SK-N-DZ (cell line): ENCODE measurements around the gene ZBTB7C.

ENCODE experiments used
- DNase-seq: peaks from one replicate; pipeline ENCODE4 v3.0.0-alpha.2; 2015; ENCODE audit warnings: low spot score

ZBTB7C gene

GRCh38 chr18:48024881-48025660 is 384.1 kb downstream of the ZBTB7C start:
- no peak for DNase-seq

- DNase-seq, result no peak
These were observed 385.1 kb downstream of the ZBTB7C start for GRCh38 chr18:48024009-48024512.

GRCh38 chr18:48023334-48024008 is 385.7 kb downstream of the ZBTB7C start:
- DNase-seq, result peak; percentile 23

DNA sequence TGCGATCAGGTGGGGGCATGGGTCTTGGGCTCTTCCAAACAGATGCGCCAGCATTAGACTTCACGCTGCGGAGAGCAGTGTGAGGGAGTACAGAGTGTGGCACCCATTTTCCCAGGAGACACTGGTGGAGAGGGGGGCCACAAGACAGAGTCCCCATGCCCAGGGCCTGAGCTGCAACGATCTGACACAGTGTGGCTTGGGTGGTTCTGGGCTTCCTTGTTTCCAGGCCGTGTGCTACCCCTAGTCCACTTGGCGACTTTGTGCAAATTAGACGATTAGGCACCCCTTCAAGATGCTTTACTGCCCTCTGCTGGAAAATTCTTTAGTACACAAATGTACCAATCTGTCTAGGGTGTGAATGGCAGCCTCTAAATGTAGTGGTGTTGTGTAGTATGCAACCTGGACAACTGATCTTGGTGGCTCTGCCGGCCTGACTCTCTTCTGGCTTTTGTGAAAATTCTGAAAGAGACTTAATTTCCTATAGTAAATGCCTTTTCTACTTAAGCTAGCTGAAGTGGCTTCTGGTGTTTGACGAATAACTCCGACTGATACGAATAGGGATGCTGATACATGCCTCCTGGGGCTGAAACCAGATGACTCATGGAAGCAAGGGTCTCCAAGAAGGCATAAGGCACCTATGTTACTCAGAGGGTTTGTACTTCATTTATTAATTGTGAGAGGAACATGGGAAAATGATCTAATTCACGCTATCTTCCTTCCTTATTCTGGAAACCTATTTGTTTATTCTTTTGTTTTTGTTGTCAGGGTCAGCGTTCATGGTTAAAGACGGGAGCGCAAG is 386.5 kb downstream of the ZBTB7C start:
- DNase-seq, result peak; percentile 36

DNA sequence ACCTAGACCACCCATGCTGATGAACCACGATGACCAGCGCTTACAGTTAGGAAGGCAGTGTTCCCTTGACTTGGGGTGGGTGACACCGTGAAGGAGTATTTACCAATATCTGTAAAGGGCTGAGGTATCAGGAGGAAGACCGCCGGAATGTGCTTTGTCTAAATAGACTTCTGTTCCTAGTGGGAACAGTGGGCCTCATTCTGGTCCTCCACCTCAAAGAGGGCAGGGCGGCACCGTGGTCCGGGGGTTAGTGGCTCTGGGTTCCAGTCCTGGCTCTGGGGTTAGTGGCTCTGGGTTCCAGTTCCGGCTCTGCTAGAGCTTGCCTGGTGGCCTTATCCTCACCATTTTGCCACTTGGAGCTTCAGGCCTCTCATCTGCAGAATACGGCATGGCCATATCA is 387.2 kb downstream of the ZBTB7C start:
- no peak for DNase-seq

DNA sequence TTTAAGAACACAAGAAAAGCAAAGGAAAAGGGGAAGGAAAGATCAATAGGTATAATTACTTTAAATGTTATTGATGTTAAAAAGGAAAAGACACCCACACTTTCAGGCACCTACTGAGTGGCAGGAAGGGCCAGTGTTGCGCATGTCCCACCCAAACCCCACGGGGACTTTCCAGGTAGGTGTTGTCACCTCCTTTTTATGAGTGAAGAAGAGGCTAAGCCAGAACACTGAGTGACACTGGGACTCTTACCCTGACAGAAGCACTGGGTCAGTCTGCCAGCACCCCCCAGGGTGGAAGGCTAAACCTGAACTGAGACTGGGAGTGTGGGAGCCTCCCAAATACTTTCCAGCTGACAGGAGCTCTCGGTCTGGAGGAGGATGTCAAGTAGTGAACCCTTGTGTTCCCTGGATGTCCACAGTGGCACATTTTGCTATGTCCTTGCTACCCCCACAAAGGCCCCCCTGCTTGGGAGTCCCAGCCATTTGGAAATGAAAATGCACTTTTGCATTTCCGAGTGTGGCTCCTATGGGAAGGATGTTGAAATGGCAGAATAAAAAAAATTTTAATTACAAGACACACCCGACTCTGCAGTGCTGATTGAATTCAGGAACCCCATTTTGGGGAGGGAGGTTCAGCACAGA is 387.8 kb downstream of the ZBTB7C start:
- DNase-seq, result no peak

- no peak for DNase-seq
These were observed 388.6 kb downstream of the ZBTB7C start for GRCh38 chr18:48020337-48021250.

DNA sequence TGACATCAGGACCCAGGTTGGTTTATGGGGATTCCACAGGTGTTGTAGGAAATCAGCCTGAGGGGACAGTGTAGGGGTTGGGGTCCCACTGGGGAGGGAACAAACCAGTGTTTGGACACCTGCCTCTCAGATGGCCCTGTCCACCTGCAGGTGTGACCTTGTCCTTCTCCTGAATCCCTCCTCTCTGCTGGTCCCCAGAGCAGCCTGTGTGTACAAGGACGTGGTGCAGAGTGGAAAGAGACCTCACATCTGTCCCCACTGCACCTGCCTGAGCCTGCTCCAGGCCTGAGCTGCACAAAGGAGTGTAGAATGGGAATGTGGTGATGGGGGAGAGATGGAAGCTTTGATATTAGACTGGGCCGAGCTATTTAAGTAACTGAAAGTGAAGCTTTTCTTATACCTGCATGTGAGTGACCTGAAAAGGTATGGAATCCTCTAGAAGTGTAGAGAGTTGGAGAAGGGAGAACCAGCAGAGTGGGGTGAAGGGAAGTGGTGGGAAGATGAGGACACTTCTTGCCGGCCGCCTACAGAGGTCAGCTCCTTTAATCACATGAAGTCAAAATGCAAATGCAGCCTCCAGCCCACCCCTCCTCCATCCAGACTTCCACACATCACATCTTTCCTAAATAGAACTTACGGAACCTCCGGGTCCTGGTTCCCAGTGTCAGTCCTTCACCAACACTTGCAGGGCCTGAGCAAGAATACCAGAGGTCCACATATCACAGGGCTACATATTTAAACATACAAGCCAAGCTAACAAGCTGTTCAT is 389.4 kb downstream of the ZBTB7C start:
- no peak for DNase-seq

GRCh38 chr18:48018851-48019250 is 390.3 kb downstream of the ZBTB7C start:
- DNase-seq, result no peak

DNA sequence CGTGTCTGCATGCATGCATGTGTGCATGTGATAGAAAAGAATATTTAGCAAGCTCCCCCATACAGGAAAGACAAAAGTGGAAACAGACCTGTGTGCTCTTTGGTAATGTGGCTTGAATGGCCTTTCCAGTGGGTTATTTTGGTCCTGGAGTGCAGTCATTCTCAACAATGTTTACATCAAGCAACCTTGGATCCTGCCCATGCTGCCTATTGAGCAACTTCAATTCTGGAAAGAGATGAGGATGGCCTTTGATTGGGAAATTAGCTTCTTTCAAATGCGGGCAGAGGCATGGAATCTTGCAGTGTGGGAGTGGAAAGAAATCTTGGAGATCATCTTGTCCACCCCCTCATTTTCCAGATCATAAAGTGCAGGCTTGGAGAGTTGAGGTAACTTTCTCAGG is 391.5 kb downstream of the ZBTB7C start:
- DNase-seq, result no peak

GRCh38 chr18:48013162-48013561 is 396.0 kb downstream of the ZBTB7C start:
- DNase-seq, result no peak

DNA sequence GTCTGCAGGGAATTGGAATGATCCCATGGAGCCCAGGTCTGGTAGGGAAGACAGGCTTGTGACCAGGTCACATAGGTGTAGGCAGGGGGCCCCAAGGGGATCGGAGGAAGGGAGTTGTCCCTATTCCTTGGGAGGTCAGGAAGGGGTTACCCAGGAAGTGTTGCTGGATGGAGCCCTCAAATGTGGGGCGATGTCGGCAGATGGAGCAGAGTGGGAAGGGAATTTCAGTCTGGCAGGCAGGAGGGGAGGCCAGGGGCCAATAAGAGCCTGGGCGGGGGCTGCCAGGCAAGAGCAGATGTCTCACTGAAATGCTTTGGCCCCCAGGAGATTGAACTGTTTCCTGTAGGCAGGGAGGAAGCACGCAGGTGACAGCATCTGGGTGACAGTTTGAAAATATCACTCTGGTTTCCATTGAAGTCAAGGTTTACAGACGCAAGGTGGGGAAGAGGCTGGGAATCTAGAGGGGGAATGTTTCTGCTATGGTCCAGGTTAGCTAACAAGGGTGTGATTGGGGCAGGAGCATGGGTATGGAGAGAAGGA is 397.2 kb downstream of the ZBTB7C start:
- DNase-seq, result no peak

DNA sequence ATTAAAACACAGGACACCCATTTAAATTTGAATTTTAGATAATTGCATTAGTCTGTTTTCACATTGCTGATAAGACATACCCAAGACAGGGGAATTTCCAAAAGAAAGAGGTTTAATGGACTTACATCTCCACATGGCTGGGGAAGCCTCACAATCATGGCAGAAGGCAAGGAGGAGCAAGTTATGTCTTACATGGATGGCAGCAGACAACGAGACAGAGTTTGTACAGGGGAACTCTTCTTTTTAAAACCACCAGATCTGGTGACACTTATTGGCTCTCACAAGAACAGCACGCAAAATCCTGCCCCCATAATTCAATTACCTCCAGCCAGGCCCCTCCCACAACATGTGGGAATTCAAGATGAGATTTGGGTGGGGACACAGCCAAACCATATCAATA is 398.9 kb downstream of the ZBTB7C start:
- DNase-seq, result no peak

- DNase-seq, result no peak
These were observed 400.0 kb downstream of the ZBTB7C start for GRCh38 chr18:48009116-48009745.

- peak; percentile 35 for DNase-seq
These were observed 401.1 kb downstream of the ZBTB7C start for GRCh38 chr18:48007955-48008701.

GRCh38 chr18:48007381-48007780 is 401.8 kb downstream of the ZBTB7C start:
- DNase-seq, result no peak

GRCh38 chr18:48006415-48007175 is 402.6 kb downstream of the ZBTB7C start:
- no peak for DNase-seq

- DNase-seq, result no peak
These were observed 404.6 kb downstream of the ZBTB7C start for GRCh38 chr18:48004577-48004976.
